ENCODE measurements around the gene PROX1.

DNA sequence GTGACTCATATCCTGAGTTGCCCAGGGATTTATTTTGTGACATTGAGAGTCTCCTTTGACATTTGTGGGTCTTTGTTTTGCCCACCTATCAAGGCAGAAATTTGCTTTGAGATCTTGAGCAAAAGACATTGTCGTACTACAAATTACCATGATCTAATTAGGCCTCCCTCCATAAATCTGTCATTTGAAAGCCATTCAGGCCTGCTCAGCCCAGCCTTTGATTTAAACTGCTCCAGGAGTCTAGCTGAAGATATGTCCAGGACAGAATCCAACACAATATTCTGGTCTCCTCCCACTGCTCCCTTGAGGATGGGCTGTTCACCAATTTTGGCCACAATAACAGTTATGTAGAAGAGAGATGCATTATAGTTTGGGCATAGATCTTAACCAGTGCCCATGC is 86.7 kb downstream of the PROX1 start:
- TF ChIP-seq, protein P1, sequence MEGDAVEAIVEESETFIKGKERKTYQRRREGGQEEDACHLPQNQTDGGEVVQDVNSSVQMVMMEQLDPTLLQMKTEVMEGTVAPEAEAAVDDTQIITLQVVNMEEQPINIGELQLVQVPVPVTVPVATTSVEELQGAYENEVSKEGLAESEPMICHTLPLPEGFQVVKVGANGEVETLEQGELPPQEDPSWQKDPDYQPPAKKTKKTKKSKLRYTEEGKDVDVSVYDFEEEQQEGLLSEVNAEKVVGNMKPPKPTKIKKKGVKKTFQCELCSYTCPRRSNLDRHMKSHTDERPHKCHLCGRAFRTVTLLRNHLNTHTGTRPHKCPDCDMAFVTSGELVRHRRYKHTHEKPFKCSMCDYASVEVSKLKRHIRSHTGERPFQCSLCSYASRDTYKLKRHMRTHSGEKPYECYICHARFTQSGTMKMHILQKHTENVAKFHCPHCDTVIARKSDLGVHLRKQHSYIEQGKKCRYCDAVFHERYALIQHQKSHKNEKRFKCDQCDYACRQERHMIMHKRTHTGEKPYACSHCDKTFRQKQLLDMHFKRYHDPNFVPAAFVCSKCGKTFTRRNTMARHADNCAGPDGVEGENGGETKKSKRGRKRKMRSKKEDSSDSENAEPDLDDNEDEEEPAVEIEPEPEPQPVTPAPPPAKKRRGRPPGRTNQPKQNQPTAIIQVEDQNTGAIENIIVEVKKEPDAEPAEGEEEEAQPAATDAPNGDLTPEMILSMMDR (IDR thresholded peaks at IDR 0.05; ENCODE audit: poor library complexity) = no peak
- TF ChIP-seq EZH2 (IDR thresholded peaks at IDR 0.05; ENCODE audit: borderline replicate concordance) = no peak
